Measurements from ENCODE around the gene TEDC2.

TEDC2 gene

DNA sequence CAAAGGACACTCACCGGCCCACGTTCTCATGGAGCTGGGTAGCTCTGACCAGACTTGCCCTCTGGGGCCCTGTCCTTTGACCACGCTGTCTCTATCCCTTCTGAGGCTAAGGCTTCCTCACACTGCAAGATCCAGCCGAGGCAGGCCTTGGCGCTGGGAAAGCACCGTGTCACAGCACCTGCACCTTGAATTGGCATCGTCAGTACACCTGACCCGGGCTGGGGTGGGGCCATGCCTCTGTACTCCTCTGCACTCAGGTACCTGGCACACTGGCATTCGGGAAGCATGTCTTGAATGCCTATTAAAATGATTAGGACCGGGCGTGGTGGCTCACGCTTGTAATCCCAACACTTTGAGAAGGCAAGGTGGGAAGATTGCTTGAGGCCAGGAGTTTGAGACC is 21.0 kb downstream of the TEDC2 start:
- DNase-seq, result no peak

DNA sequence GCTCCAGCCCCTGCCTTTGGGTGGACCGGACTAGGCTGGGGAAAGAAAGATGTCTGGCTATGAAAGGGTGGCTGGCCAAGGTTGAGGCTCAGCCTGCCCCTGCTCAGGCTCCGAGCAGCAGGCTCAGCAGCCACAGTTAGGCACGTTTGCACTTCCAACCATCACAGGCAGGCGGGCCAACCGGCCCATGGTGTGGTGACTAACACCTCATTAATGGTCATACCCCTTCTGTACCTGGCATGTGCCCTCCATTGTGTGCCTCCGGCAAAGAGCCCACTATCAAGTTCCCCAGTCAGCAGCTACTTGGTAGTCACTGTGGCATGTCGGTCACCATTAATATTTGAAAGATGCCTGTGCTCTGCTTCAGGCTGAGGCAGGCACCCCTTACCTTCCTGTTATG is 21.8 kb downstream of the TEDC2 start:
- no peak for DNase-seq

DNA sequence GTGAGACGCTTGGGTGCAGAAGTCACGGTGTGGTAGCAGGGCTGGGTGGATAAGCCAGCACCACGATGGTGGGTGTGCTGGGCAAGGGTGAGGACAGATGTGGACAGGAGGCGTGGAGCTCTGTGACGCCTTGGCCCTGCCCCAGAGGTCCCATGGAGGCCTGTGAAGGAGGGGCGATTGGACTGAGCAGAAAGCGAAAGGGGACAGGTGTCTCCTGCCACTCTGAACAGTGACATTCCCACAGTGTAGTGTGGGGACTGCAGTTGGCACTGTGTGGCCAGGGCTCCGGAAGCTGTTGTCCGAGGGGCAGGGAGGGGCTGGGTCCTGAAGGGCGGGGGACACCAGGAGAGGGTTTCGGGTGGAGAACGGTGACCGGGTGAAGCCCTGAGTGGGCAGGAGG is 22.3 kb downstream of the TEDC2 start:
- DNase-seq, result no peak

DNA sequence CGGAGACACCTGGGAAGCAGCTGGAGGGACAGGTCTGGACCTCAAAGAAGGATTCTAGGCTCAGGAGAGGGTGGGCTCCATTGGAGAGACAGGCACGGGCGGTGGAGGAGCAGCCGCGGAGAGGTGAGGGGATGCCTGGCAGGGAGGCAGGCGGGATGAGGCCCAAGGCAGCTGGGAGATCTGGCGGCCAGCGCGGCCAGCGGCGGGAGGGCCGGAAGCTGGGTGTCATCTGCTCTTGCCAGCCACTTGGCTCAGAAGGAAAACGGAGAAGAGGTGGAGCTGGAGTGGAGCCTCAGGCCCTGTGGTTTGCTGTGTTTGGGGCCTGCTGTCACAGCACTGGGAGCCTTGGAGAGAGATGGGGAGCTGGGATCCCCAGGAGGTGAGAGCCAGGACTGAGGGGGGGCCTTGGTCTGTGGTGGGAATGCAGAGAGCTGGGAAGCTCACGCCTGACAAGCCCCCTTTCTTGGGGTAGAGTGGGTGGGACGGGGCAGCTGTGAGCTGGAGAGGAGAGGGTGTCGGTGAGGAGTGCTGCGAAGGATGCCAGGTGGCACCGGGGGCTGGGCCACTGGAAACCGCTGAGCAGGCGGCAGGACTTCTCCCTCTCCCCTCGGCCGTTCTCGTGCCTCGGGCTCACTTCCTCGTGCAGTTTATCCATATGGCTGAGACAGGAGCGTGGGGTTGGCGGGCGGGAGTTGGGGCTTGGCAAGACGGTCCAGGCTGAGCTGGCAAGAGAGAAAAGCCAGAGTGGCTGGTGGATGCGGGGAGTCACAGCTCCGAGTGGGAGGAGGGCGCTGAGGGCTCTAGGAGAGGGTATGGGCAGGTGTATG is 23.0 kb downstream of the TEDC2 start:
- no peak for DNase-seq

DNA sequence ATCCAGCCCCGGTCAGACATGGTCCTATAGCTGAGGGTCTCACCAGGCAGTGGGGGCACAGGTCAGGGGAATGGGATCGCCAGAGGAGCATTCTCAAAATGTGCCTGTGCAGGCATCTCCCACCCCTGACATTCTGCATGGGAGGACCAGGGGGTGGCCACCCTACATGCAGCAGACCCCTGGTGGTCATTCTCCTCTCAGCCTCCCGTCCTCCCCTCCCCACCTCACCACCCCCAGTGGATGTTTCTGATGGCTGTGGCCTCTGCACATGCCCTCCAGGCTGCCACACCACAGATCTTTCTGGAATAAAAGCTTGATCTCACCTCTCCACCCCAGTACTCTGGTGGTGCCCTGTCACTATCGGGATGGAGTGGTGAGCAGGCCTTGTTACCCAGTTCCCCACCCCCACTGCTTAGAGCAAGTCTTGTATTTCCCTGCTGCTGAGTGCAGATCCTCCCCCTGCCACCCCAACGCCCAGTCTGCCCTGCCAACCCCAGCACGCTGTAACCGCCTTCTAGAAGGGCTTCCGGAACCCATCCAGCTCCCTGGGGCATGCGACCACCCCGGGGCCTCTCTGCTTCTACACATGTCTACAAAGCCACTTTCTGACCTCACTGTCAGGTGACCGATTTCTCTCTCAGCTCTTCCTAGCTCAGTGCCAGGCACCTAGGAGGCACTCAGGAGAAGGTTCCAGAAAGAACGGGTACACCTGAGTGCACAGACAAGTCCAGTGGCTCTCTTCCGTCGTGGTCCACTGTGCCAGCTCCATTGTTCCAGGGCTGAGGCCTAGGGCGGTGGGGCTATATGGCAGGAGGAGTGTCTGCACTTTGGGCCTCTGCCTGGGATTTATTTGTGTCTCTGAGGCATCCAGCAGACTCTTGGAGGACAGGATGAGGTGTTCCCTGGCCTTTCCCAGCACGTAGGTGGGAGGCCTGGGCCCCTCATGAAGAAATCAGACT is 24.3 kb downstream of the TEDC2 start:
- no peak for DNase-seq

DNA sequence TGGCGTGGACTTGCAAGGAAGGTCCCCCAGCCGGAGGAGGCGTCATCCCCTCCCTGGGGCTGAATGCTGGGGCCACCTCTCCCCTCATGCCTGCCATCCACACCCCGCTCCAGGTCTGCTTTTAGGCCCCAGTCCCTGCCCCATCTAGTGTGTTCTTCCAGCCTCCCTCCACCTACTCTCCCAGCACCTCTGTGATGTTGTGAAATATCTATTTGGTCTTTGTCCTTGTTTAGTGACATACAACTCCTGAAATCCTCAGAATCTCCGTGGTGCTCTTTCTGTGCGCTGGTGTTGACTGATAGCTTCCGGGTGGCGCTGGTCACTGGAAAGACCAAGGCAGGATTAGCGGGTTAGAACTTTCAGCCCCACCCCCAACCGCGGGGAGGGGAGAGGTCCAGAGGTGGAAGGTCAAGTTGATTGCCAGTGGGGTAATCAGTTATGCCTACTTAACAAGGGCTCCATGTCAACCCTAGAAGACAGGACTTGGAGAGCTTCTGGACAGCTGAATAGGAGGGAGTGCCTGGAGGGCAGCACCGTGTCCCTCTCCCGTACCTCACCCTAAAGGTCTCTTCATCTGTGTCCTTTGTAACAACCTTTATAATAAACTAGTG is 25.1 kb downstream of the TEDC2 start:
- DNase-seq, result no peak

DNA sequence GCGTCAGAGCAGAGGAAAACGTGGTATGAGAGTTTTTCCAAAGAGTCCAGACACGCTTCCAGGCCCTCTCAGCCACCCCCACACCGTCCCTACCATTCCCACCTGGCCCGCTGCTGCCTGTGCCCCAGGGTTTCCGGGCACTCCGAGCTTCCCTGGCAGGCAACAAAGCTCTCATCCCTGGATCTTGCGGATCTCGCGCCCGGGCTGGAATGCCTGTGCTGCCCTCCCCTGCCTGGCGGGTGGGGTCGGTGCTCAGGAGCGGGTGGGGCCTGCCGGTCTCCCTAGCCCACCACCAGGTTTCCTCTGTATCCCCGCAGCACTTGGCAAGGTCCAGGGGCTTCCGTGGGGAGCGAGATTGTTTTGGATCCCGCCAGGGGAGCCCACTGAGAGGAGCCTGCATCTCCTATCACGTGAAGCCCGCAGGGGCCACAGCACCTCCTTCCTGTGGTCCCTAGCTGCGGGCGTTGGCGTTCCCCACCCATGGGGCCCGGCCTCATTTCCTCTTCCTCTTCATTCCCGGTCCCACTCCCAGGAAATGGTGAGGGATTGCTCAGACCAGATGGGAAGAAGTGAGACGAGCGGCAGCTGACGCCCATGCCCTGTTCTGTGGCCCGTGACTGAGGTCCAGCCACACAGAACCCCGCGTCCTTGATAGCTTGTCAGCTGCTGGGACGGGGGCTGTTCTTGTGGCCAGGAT is 26.1 kb downstream of the TEDC2 start:
- DNase-seq, result no peak

DNA sequence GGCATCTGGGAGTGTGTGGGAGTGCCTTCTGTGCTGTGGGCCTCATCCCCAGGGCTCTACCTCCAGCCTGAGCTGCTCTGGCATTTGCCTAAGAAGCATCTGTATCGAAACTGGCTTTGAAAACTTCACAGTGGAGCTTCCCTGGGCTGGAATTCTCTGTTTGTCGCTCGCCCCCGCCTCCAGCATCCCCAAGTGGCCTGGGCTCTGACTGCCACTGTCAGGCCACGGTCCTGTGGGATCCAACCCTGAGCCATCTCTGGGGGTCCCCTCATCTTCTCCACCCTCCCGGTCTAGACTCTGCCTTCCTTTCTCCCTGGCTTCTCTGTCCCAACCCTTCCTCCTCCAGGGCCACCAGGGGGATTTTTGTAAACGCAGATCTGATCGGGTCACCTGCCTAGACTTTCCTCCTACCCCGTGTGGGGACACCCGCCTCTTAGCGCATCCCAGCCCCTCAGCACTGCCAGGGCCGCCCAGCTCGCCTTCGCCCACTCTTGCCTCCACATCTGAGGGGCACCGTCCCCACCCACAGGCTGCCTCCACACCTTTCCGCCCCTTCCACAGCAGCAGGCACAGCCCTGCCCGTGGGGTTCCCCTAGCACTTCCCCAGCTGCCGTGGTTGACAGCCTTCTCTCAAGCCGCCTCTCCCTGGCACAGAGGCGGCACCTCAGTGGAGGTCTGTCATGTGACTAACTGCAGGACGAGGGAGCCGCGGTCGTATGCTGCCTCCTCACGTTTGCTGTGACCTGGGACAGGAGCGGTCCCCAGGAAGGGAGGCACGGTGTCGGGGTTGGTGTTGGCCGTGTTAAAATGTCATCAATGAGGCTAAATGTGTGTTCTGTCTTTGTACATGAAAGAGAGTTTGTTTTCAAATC is 27.0 kb downstream of the TEDC2 start:
- DNase-seq, result peak; percentile 87 to 88

DNA sequence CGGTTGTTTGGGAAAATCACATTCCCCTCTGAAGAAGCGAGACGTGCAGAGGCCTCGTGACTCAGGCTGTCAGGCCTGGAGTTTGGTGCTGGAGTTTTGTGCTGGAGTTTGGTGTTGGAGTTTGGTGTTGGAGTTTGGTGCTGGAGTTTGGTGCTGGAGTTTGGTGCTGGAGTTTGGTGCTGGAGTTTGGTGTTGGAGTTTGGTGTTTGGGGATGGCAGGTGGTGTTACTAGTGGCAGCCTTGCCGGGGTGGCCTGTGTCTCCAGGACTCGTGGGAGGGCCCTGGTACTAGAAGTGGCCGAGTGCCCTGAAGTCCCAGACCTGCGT is 27.6 kb downstream of the TEDC2 start:
- DNase-seq, result no peak

DNA sequence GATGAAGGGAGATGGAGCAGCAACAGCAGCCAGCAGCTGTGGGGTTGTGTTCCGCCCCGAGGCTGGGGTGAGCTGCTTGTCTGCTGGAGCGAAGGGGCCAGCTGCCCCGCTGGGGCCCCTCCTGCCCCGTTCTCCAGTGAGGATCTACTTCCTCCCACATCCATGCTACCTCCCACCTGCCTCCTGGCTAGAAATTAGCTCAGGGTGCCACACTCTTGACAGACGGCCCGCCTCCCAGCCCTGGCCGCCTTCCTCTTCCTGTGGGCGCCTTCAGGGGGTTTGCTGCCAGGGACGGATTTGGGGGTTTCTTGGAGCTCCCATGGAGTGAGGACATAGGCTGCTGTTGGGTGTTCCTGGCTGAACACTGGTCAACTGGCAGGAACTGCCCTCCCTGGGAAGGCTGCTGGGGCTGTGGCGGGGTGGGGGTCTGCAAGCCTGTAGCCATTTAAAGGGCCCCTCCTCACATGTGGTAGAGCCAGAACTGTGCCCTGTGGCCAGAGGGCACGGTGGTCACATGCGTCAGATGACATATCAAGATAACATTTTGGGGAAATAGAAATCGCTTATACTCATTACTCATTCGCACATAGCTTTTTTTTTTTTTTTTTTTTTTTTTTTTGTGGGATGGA is 28.1 kb downstream of the TEDC2 start:
- no peak for DNase-seq

DNA sequence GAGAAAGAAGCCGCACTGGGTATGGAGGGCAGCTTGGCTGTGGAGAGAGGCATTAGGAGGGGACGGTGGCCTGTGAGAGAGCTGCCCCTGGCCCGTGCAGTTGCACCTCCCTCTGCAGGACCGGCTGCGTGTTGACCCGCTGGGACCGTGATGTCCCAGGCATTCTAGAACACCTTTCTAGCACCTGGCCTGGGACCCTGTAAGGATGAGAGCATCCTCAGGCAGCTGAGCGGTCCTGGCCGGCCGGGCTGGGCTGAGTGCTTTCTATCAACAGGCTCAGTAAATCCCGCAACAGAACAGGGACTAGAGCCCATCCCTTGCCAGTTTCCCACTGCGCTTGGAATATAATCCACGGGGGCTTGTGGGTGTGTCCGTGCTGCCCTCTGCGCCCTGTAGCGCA is 29.7 kb downstream of the TEDC2 start:
- DNase-seq, result no peak

DNA sequence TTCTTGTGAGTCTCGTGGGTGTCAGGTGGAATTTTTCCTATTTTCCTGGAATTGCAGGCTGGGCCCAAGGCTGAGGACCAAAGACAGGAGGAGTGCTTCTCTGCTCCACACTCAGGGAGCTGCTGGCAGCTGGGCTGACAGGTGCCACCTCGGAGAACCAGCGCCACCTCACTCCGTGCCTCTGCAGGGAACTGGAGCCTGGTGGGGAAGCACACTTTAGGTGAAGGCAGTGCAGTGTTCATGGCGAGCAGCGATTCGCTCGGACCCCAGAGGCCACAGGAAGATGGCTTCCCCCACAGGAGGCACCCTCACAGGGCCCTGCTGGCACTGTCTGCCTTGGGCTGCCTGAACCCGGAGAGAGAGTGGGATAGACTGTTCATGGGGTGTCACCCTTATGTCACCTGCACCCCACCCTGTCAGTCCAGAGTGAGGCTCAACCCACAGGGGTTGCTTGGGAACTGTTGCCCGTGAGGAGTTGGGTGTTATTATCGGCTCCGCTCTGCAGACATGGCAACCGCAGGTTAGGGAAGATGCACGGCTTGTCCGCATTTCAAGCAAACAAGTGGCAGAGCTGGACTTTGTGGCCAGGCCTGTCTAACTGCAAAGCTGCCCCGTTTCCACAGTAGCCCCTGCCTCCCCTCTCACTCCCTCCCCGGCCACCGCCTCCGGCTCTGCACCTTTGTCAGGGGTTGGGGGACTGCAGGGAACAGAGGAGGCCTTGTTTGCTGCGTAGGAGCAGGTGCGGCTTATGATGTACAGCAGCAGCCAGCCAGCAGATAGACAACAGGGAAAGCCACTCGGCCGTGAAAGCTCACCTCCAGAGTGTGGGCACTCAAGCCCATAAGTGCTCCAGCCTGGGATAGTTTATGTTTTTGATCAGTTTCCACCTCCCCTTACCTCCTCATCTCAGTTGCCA is 30.5 kb downstream of the TEDC2 start:
- DNase-seq, result no peak

GRCh38 chr16:2492292-2492691 is 32.4 kb downstream of the TEDC2 start:
- no peak for DNase-seq

DNA sequence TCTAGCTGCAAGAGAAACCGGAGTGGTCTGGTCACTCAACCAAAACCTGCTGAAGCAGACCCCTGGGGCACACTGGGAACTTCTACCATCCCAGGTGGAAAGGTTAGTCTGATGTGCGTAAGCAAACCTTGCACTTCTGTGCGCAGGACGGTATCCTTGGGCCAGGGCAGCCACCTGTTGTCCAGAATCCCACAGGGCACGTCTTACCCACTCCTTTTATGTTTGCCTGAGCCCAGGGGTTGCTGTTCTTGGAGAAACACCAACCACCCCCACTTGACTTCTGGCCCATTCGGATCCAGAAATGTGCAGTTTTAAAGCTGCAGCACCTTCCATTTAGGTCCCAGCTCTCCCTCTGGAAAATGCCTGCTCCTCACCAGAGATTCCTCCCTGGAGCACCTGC is 33.7 kb downstream of the TEDC2 start:
- no peak for DNase-seq

- DNase-seq, result no peak
Observed at GRCh38 chr16:2494616-2495015, 34.7 kb downstream of the TEDC2 start.

- no peak for DNase-seq
Observed at GRCh38 chr16:2495041-2495440, 35.1 kb downstream of the TEDC2 start.

- no peak for DNase-seq
Observed at GRCh38 chr16:2496223-2497115, 36.6 kb downstream of the TEDC2 start.

DNA sequence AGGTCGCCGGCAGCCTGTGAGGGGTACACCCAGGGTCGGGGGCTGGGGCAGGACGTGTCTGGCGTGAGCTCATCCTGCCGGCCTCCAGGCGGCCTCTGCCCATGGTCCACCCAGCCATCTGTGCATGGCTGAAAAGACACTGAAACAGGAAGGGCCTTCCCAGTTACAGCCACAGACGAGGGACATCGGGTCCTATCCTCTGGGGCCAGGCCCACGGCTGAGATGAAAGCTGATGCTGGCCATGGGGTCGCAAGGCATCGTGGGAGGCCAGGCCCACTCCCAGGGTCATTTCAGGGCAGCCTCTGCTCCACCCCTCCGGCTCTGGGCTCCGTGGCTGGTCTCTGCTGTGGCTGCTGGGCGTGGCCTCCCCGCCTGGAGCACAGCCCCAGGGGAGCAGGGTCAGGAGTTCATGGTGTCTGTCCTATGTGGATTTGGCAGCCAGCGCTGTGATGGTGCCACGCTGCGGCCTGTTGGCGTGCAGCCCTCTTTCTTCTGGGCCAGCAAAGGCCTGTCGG is 37.3 kb downstream of the TEDC2 start:
- no peak for DNase-seq

All from CD4-positive, alpha-beta T cell treated with Interferon alpha-2 for 1 hour (primary cell).